SK-N-SH treated with all-trans-retinoic acid at 6 μM for 48 hours (cell line): ENCODE measurements around the gene CNTN4.

ENCODE experiments used
- ATAC-seq: fragments of 200-7000 bp; cut with Tn5 transposase; 3 replicates; pipeline ENCODE4 v1.9.1; 2020; ENCODE audit warnings: mild to moderate bottlenecking, moderate library complexity
- ARNTL ChIP-seq: fragments of 450-650 bp; formaldehyde crosslinking; IDR thresholded peaks from 2 replicates; pipeline ENCODE4 v1.5.0; 2020; ENCODE audit warnings: low read depth, mild to moderate bottlenecking, moderate library complexity, borderline replicate concordance
- BACH2 ChIP-seq: fragments of 250-450 bp; sonication (Bioruptor Pico); IDR thresholded peaks from 2 replicates; pipeline ENCODE4 v1.9.0; 2021; ENCODE audit warnings: mild to moderate bottlenecking, borderline replicate concordance
- CREB5 ChIP-seq: fragments of 250-450 bp; sonication (Bioruptor Pico); IDR thresholded peaks from 2 replicates; pipeline ENCODE4 v1.5.1; 2020; ENCODE audit warnings: low read depth, mild to moderate bottlenecking, moderate library complexity
- CSRNP3 ChIP-seq: fragments of 250-450 bp; sonication (Bioruptor Pico); IDR thresholded peaks from 2 replicates; pipeline ENCODE4 v1.5.1; 2021; ENCODE audit warnings: mild to moderate bottlenecking, moderate library complexity
- ESRRG ChIP-seq: fragments of 250-450 bp; sonication (Bioruptor Pico); IDR thresholded peaks from 2 replicates; pipeline ENCODE4 v1.6.1; 2021; ENCODE audit warnings: mild to moderate bottlenecking
- GLIS3 ChIP-seq: fragments of 250-450 bp; sonication (Bioruptor Pico); IDR thresholded peaks from 2 replicates; pipeline ENCODE4 v1.5.0; 2020; ENCODE audit warnings: mild to moderate bottlenecking, moderate library complexity
- ISL1 ChIP-seq: fragments of 250-450 bp; sonication (Bioruptor Pico); IDR thresholded peaks from 2 replicates; pipeline ENCODE4 v2.1.2; 2022; ENCODE audit warnings: mild to moderate bottlenecking, moderate library complexity
- OSR1 ChIP-seq: fragments of 250-450 bp; sonication (Bioruptor Pico); IDR thresholded peaks from 2 replicates; pipeline ENCODE4 v1.8.0; 2022; ENCODE audit warnings: moderate library complexity, mild to moderate bottlenecking, inconsistent platforms
- POU6F1 ChIP-seq: fragments of 250-450 bp; sonication (Bioruptor Pico); IDR thresholded peaks from 2 replicates; pipeline ENCODE4 v1.8.0; 2021; ENCODE audit warnings: low read depth, mild to moderate bottlenecking, moderate library complexity, borderline replicate concordance
- PPARA ChIP-seq: fragments of 250-450 bp; sonication (Bioruptor Pico); IDR thresholded peaks from 2 replicates; pipeline ENCODE4 v1.5.0; 2020; ENCODE audit warnings: mild to moderate bottlenecking, borderline replicate concordance
- RARB ChIP-seq: fragments of 250-450 bp; sonication (Bioruptor Pico); IDR thresholded peaks from 2 replicates; pipeline ENCODE4 v1.8.0; 2021; ENCODE audit warnings: mild to moderate bottlenecking, moderate library complexity
- SNAI2 ChIP-seq: fragments of 250-450 bp; sonication (Bioruptor Pico); IDR thresholded peaks from 2 replicates; pipeline ENCODE4 v1.5.0; 2020; ENCODE audit warnings: mild to moderate bottlenecking, moderate library complexity
- TCF4 ChIP-seq: fragments of 250-450 bp; sonication (Bioruptor Pico); IDR thresholded peaks from 2 replicates; pipeline ENCODE4 v1.8.0; 2021; ENCODE audit warnings: mild to moderate bottlenecking, moderate library complexity, borderline replicate concordance
- TOX ChIP-seq: fragments of 250-450 bp; sonication (Bioruptor Pico); IDR thresholded peaks from 2 replicates; pipeline ENCODE4 v1.8.0; 2021; ENCODE audit warnings: mild to moderate bottlenecking, moderate library complexity, borderline replicate concordance
- TSHZ2 ChIP-seq: fragments of 250-450 bp; sonication (Bioruptor Pico); IDR thresholded peaks from 2 replicates; pipeline ENCODE4 v1.5.0; 2020; ENCODE audit warnings: mild to moderate bottlenecking, moderate library complexity
- ZC3H10 ChIP-seq: fragments of 250-450 bp; sonication (Bioruptor Pico); IDR thresholded peaks from 2 replicates; pipeline ENCODE4 v1.5.1; 2021; ENCODE audit warnings: mild to moderate bottlenecking, moderate library complexity
- ZFP3 ChIP-seq: fragments of 250-450 bp; sonication (Bioruptor Pico); IDR thresholded peaks from 2 replicates; pipeline ENCODE4 v1.5.0; 2020; ENCODE audit warnings: mild to moderate bottlenecking, moderate library complexity
- ZFP30 ChIP-seq: fragments of 450-650 bp; formaldehyde crosslinking; IDR thresholded peaks from 2 replicates; pipeline ENCODE4 v1.5.0; 2022; ENCODE audit warnings: mild to moderate bottlenecking, moderate library complexity
- ZNF565 ChIP-seq: fragments of 450-650 bp; formaldehyde crosslinking; conservative IDR thresholded peaks from 2 replicates; pipeline ENCODE4 v1.5.0; 2020; ENCODE audit warnings: low read depth, mild to moderate bottlenecking, moderate library complexity
- ZNF70 ChIP-seq: fragments of 450-650 bp; formaldehyde crosslinking; IDR thresholded peaks from 2 replicates; pipeline ENCODE4 v1.5.0; 2020; ENCODE audit warnings: mild to moderate bottlenecking, moderate library complexity
- ZNF8 ChIP-seq: fragments of 450-650 bp; formaldehyde crosslinking; IDR thresholded peaks from 2 replicates; pipeline ENCODE4 v1.5.0; 2020; ENCODE audit warnings: mild to moderate bottlenecking, moderate library complexity

Gene CNTN4

GRCh38 chr3:2114617-2115275 is 16.1 kb downstream of the CNTN4 start:
- ATAC-seq, result no peak
- TF ChIP-seq ISL1 (CRISPR knock-in tag) (no peak), ZC3H10 (CRISPR knock-in tag) (no peak), ZNF8 (CRISPR knock-in tag) (no peak), POU6F1 (no peak), RARB (CRISPR knock-in tag) (no peak), BACH2 (CRISPR knock-in tag) (no peak)
- TF ChIP-seq, all 23 proteins: peak for 0

- no peak for ATAC-seq
- TF ChIP-seq SNAI2 (no peak), ZC3H10 (CRISPR knock-in tag) (no peak), OSR1 (CRISPR knock-in tag) (no peak), ZNF70 (CRISPR knock-in tag) (no peak), TSHZ2 (CRISPR knock-in tag) (no peak), POU6F1 (no peak), ARNTL (no peak), CSRNP3 (CRISPR knock-in tag) (no peak), PPARA (CRISPR knock-in tag) (no peak), GLIS3 (CRISPR knock-in tag) (no peak), ZFP3 (CRISPR knock-in tag) (no peak), ZNF565 (CRISPR knock-in tag) (no peak), TOX (CRISPR knock-in tag) (no peak), BACH2 (CRISPR knock-in tag) (no peak), ZFP30 (no peak), CREB5 (CRISPR knock-in tag) (no peak), TCF4 (CRISPR knock-in tag) (no peak), ISL1 (CRISPR knock-in tag) (no peak), ESRRG (CRISPR knock-in tag) (no peak)
- TF ChIP-seq, all 23 proteins: peak for 0
Observed at GRCh38 chr3:2130726-2131125, 32.1 kb downstream of the CNTN4 start.

GRCh38 chr3:2133146-2133545 is 34.5 kb downstream of the CNTN4 start:
- no peak for ATAC-seq
- TF ChIP-seq ZNF8 (CRISPR knock-in tag), result no peak
- TF ChIP-seq ZNF70 (CRISPR knock-in tag), result no peak
- TF ChIP-seq ARNTL, result no peak
- no peak for TF ChIP-seq BACH2 (CRISPR knock-in tag)
- no peak for TF ChIP-seq CREB5 (CRISPR knock-in tag)
- TF ChIP-seq POU6F1, result no peak
- TF ChIP-seq TSHZ2 (CRISPR knock-in tag), result no peak
- TF ChIP-seq SNAI2, result no peak
- TF ChIP-seq RARB (CRISPR knock-in tag), result no peak
- TF ChIP-seq ZNF565 (CRISPR knock-in tag), result no peak
- no peak for TF ChIP-seq GLIS3 (CRISPR knock-in tag)
- no peak for TF ChIP-seq ESRRG (CRISPR knock-in tag)
- TF ChIP-seq TCF4 (CRISPR knock-in tag), result no peak
- TF ChIP-seq ZFP30, result no peak
